WERI-Rb-1 (cell line): ENCODE data around the gene LRRC61.

ENCODE experiments used
- DNase-seq: peaks from one replicate; pipeline ENCODE4 v3.0.0-alpha.2; 2020
- H3K27ac ChIP-seq: fragments of 250-450 bp; sonication (Bioruptor Pico); 2 replicates; pipeline ENCODE4 v1.5.1; 2020; ENCODE audit warnings: mild to moderate bottlenecking, moderate library complexity
- H3K27me3 ChIP-seq: fragments of 250-450 bp; sonication (Bioruptor Pico); 2 replicates; pipeline ENCODE4 v1.5.1; 2021; ENCODE audit warnings: mild to moderate bottlenecking, low read depth, moderate library complexity; ENCODE audit not compliant: insufficient read depth, severe bottlenecking
- H3K36me3 ChIP-seq: fragments of 250-450 bp; sonication (Bioruptor Pico); 2 replicates; pipeline ENCODE4 v1.5.1; 2020; ENCODE audit warnings: mild to moderate bottlenecking, moderate library complexity
- H3K4me3 ChIP-seq: 2 replicates; pipeline ENCODE4 v1.5.1; 2011; ENCODE audit warnings: low read depth, mild to moderate bottlenecking, control low read depth, low read length
- H3K9me3 ChIP-seq: fragments of 250-450 bp; sonication (Bioruptor Pico); 2 replicates; pipeline ENCODE4 v1.5.1; 2021; ENCODE audit warnings: mild to moderate bottlenecking, moderate library complexity; ENCODE audit not compliant: severe bottlenecking
- TF ChIP-seq, protein P1 (sequence below): IDR thresholded peaks from 2 replicates; pipeline ENCODE4 v1.5.1; 2011; ENCODE audit warnings: low read depth, mild to moderate bottlenecking, control low read depth, inconsistent platforms, low read length

Gene LRRC61

DNA sequence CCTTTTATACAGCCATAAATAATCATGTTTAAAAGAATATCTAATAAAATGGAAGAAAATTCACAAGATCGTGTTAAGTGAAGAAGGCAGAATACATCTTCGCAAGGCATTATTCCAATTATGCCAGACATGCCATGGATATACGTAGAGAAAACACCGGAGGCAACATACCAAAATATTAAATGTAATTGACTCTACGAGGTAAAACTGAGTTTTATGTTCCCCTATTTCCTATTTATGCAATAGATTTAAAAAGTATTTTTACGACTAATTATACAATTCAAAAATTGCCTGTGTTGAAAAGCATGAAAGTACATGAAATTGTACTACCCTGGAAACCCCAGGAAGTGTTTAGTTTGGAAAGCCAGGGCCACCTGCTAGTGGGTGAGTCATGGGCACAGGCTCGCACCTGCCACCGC is 44.5 kb downstream of the LRRC61 start:
- TF ChIP-seq, protein P1, sequence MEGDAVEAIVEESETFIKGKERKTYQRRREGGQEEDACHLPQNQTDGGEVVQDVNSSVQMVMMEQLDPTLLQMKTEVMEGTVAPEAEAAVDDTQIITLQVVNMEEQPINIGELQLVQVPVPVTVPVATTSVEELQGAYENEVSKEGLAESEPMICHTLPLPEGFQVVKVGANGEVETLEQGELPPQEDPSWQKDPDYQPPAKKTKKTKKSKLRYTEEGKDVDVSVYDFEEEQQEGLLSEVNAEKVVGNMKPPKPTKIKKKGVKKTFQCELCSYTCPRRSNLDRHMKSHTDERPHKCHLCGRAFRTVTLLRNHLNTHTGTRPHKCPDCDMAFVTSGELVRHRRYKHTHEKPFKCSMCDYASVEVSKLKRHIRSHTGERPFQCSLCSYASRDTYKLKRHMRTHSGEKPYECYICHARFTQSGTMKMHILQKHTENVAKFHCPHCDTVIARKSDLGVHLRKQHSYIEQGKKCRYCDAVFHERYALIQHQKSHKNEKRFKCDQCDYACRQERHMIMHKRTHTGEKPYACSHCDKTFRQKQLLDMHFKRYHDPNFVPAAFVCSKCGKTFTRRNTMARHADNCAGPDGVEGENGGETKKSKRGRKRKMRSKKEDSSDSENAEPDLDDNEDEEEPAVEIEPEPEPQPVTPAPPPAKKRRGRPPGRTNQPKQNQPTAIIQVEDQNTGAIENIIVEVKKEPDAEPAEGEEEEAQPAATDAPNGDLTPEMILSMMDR, result no peak
- Histone ChIP-seq H3K9me3 (no peaks in the 10 kb centered on the region), H3K4me3 (peak overlapping the region; percentile 69), H3K27me3 (no peaks in the 10 kb centered on the region), H3K36me3 (peaks cover 38% of the 10 kb centered on the region), H3K27ac (peak overlapping the region; percentile 98)
- DNase-seq, result no peak

DNA sequence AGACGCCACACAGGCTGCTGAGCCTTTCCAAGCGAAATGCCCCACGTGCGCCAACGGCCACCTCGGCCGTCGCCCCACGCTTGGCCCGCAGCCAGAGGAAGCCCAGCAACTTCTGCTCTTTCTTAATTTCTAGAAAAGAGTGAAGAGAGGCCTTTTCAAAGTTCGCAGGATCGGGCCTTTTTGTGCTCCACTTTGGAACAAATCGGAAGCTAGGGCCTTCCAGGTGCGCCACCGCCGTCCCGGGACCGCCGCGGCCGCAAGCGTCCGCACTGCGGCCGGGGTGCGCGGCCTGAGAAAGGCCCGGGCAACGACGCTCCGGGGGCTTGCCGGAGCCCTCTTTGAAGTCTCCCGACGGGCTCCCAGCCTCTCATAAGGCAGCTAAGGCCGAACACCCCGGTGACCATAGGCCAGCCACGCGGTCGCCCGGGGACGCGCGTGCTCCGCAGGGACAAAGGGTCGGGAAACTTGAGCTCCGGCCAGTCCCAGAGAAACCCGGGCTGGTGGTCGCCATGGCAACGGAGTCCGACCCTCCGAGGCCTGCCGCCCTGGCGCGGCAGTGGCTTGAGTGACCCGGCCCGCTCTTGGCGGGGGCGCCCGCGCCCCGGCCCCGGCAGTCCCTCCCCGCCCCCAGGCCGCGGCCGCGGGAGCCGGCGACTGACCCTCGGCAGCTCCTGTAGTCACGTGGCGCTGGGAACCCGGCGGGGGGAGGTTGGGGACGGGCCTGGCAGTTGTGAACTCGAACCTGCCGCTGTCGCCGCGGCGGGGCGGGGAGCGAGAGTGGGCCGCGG is 45.1 kb downstream of the LRRC61 start, which contains the start of gene REPIN1:
TSS of gene REPIN1 (plus strand) at position 727 of the 788 bp plus-strand sequence. CDS start 890 bp downstream, outside the sequence.
- Histone ChIP-seq H3K9me3 (no peaks in the 10 kb centered on the region), H3K27ac (peak within 1 kb of the TSS; percentile 98), H3K27me3 (no peaks in the 10 kb centered on the region), H3K4me3 (peak within 1 kb of the TSS; percentile 69), H3K36me3 (peaks cover 44% of the 10 kb centered on the region)
- DNase-seq, result peak; percentile 96
- TF ChIP-seq, protein P1, result no peak

DNA sequence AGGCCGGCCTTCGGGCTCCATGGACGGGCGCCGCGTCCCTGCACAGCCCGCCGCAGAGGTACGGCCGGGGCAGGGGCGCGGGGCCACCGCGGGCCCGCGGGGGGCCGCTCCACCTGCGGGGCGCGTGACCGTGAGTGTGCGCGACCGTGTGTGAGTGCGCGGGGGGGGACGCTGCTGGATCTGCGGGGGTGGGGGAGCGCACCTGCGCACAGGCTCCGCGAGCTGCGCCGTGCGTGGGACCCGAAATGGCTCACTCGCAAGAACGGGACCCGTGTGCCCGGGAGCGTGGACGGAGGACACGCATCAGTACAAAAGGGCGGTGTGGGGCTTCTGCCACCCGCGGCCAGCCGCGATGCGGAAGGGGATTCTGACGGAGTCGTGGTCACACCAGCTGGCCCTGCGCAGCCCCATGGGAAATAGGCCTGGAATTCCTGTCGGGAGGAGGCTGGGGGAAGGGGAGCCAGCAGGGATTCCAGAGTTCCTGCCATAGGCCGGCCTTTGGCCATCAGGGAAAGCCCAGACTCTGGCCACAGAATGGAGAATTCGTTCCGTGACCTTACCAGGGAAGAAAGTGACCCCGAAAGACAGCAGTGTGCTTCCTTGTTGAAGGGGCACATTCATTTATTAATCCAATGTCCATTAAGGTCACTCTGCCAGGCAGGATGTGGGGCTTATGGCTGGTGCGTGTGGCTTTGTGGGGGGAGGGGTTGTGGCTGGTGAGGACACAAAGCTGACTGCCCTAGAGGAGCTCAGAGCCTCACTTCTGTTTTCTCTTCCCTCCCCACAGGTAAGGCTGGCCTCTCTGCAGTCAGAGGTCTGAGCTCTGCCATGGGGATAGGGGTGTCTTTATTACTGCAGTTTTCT is 46.0 kb downstream of the LRRC61 start:
- Histone ChIP-seq H3K36me3 (peaks cover 52% of the 10 kb centered on the region), H3K27ac (peak overlapping the region; percentile 98), H3K27me3 (no peaks in the 10 kb centered on the region), H3K9me3 (no peaks in the 10 kb centered on the region), H3K4me3 (peak overlapping the region; percentile 69)
- peak; percentile 89 for DNase-seq
- TF ChIP-seq, protein P1, result no peak

DNA sequence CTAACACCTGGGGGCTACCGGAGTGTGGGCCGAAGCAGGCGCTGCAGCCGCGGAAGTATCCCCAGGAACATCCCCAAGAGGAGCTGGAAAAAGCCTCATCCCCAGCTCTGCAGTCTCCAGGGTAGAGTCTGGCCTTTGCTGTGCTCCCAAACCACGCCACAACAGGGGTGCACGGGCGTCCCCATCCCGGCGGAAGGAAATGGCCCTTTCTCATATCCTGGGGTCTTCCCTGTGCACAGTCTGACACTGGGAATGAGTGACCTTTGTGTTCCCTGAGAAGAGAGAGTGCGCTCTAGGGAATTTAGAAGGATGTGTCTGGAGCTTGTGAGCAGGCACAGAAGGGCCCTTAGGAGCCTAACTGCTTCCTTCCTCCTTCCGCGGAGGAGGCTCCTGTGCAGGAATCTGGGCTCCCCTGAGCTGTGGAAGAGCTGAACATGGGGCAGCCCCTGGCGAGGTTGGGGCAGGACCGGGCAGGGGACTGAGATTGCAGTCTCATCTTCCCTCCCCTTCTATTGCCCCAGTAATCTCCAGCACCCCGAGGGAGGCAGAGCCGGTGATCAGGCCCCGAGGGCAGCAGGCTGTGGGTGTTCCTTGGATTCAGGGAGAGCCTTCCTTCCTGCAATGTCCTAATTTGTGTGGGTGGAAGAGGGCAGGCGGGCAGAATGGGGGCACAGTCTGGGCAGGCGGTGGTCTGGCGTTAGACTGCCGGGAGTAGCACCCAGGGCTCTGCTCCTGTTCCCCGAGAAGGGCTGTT is 46.8 kb downstream of the LRRC61 start:
- H3K4me3 ChIP-seq, result peak overlapping the region; percentile 69
- TF ChIP-seq, protein P1, result no peak
- H3K36me3 ChIP-seq, result peaks cover 60% of the 10 kb centered on the region
- peak overlapping the region; percentile 98 for H3K27ac ChIP-seq
- DNase-seq, result no peak
- no peaks in the 10 kb centered on the region for H3K27me3 ChIP-seq
- no peaks in the 10 kb centered on the region for H3K9me3 ChIP-seq

DNA sequence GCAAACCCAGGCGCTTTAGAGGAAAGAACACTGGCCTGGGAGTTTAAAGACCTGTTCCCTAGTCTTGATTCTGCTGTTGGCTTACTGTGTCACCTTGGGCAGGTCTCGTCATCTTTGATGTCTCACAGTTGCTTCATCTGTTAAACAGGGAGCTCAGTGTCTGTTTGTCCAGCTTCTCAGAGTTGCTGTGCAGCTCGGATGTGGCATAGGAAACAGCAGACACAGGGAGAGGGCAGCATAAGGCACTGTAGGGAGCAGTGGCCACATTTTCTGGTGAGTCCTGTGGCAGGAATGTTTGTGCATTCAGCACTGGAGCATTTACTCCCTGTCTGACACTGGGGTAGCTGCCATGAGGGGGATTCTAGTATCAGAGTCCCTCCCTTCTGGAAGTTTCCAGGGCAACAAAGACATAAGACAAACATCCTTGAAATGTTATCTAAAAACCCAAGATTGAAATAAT is 47.5 kb downstream of the LRRC61 start:
- Histone ChIP-seq H3K27me3 (no peaks in the 10 kb centered on the region), H3K4me3 (no peak overlapping the region), H3K9me3 (no peaks in the 10 kb centered on the region), H3K36me3 (peaks cover 64% of the 10 kb centered on the region), H3K27ac (peak overlapping the region; percentile 98)
- no peak for DNase-seq
- TF ChIP-seq, protein P1, result no peak
